ENCODE measurements around the gene SNTA1.
"Not testable (repeated sequence)": the region's sequence is repeated elsewhere in the genome, so short reads cannot be mapped to it uniquely, and the experiment has no call there.

The SNTA1 gene

GRCh38 chr20:33465481-33466302, 22.1 kb upstream of the SNTA1 start:
- no peak for DNase-seq

GRCh38 chr20:33464759-33465158, 21.2 kb upstream of the SNTA1 start:
- DNase-seq = not testable (repeated sequence)

- no peak for DNase-seq
Measured at GRCh38 chr20:33463332-33464101, 20.0 kb upstream of the SNTA1 start.

DNA sequence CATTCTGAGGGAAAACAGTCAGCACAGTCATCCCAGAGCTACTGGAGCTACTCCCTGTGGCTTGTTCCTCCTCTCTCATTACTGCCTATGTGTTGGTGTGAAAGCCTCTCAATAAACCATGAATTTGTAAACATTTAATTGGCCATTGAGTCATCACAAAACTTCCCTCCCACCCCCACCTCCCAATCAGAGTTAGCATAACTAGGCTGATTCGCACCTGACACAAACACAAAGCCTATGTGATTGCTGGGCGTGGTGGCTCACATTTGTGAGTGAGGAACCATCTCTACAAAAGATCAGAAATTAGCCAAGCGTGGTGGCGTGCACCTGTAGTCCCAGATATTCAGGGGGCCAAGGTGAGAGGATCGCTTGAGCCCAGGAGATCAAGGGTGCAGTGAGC, 17.1 kb upstream of the SNTA1 start:
- no peak for DNase-seq

GRCh38 chr20:33459599-33459998, 16.0 kb upstream of the SNTA1 start:
- no peak for DNase-seq

- peak; percentile 59 for DNase-seq
Measured at GRCh38 chr20:33456916-33457642, 13.5 kb upstream of the SNTA1 start.

- DNase-seq = no peak
Measured at GRCh38 chr20:33450867-33451266, 7.3 kb upstream of the SNTA1 start.

DNA sequence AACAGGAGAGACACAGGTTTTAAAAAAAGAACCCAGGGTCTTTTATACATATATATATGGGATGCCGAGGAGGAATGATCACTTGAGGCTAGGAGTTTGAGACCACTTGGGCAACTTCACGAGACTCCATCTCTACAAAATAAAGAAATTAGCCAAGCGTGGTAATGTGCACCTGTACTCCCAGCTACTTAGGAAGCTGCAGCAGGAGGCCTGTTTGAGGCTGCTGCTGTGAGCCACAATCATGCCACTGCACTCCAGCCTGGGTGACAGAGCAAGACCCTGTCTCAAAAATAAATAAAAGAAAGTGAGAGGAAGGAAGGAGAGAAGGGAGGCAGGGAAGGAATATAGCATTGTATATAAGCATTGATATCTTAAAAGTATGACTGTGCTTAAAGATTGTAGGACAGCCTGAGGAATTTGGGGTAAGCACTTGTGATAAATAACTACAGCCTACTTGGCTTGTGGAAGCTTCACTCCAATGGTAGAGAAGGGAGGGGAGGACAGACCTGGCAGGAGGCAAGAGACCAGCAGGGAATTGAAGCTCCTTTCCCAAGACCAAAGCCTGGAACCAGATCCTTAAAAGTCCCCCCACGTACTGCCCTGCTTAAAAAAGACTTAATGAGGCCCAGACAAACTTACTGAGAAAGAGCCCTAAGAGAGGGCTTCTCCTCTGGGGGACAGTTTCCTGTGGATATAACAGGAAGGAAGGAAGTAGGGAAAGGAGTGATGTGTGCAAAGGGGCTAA, 2.5 kb upstream of the SNTA1 start:
- no peak for DNase-seq

- DNase-seq = no peak
Measured at GRCh38 chr20:33444797-33445560, 1.4 kb upstream of the SNTA1 start.

- no peak for DNase-seq
Measured at GRCh38 chr20:33443006-33443511, 504 bp downstream of the SNTA1 start.

GRCh38 chr20:33442136-33443005, 1.2 kb downstream of the SNTA1 start:
- no peak for DNase-seq

GRCh38 chr20:33441142-33441955, 2.2 kb downstream of the SNTA1 start:
- DNase-seq = no peak

- DNase-seq = not testable (repeated sequence)
Measured at GRCh38 chr20:33440562-33440961, 3.0 kb downstream of the SNTA1 start.

DNA sequence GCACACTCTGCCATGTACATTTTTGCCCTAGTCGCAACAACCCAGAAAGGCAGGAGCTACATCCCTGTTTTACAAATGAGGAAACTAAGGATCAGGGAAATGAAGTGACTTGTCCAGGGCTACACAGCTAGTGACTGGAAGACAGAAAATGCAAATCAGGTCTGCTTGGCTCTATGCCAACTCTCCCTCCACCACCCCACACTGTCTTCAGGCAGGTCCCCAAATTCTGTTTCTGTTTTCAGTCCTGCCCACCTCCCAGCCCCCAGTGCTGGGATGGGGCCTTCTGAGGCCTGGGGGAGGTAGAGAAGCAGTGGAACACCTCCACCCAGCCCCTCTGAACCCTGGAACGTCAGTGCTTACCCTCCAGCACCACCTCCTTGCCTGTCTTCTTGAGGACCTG, 5.1 kb downstream of the SNTA1 start:
- DNase-seq = no peak

DNA sequence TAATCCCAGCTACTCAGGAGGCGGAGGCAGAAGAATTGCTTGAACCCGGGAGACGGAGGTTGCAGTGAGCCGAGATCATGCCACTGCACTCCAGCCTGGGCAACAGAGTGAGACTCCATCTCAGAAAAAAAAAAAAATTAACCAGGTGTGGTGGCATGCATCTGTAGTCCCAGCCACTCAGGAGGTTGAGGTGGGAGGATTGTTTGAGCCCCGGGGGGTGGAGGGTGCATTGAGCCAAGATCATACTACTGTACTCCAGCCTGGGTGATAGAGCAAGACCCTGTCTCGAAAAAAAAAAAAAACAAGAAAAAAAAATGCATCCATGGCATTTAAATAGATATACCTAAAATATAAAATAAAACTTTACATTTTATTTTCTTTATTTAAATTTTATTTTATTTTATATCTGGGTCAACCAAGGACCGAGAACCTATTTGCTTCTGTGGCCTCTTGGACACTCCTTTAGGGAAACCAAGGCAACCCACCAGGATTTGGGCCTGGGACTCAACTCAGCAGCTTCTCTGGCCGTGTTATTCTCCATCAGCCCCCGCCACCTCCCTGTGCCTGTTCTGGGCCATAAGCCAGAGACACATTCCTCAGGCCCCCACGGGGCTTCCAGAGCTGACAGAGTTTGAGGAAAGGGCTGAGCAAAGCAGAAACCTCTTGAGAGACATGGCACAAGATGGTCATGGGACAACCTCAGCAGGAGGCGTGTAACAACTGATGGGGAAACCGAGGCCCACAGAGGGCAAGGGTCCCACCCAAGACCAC, 6.2 kb downstream of the SNTA1 start:
- peak; percentile 71 for DNase-seq

DNA sequence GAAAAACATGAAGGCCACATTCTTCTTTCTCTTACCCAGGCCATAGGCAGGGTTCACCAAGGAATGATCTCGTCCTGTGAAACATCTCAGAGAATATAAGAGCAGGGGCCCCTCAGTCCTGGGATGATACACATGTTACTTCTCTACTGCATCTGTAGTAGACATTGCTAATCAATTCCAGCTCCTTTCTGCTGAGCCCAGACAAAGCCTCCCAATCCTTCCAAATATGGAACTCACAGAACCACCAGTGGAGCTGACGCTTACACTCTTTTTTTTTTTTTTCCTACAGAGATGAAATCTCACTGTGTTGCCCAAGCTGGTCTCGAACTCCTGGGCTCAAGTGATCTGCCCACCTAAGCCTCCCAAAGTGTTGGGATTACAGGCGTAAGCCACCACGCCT, 9.1 kb downstream of the SNTA1 start:
- peak; percentile 38 for DNase-seq

DNA sequence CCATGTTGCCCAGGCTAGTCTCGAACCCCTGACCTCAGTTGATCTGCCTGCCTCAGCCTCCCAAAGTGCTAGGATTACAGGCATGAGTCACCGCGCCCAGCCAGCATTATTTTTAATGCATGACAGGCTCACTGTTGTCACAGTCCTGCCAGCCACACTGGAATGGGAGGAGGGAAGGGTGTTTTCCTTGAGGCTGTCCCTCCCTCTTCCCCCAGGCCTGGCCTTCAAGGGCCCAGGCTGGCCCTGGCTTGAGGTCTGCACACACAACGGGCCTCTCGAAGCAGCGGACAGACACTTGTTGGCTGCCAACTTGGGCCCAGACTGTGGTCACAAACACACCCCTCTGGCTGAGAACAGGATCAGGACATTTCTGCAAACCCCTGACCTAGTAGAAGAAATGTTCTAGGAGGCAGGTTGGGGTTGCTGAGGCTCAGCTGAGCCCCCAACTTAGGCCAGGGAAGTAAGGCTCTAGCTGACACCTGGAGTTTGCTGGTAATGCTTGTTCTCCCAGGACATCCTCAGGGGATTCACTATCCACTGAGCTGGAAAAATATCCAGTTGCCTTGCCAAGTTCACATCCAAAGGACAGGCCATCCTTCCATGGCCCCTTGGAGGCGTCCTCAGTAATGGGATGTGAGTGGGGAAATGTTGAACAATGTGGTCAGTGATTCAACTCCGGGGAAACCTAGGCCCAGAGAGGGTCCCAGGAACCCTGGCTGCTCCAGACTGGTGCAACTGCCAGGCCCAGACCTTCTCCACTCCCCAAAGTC, 9.9 kb downstream of the SNTA1 start:
- no peak for DNase-seq

DNA sequence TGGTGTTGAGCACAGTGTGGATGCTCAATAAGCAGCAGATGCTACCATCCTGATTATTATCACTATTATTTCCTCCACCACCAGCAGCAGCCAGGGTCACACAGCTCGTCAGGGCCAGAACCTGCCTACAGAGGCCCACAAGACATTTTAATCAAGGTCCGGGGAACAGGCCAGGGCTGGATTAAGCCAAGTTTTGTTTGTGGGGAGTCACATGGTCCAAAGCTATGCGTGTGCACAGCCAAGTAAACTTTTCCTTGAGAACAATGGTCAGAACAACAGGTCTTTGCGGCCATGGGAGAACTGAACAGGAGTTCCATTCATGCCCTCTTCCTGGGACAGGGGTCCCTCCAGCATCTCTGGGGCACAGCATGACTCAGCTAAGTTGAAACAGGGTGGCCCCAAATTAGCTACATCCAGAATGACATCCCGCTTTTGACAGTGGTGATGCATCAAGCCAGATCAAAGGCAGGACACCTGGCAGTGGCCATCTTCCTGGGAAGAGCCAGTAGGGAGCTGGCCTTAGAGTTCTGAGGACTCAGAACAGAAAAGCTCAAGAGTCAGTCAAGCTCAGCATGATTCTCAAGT, 11.7 kb downstream of the SNTA1 start:
- no peak for DNase-seq

All from fibroblast of upper back skin (primary cell).